C4-2B (cell line): ENCODE measurements around the gene RNF148.

Experiments
- CTCF ChIP-seq: fragments of 450-650 bp; conservative IDR thresholded peaks from 2 replicates; pipeline ENCODE4 v1.5.1; 2017; ENCODE audit warnings: mild to moderate bottlenecking
- ZFX ChIP-seq: fragments of 450-650 bp; IDR thresholded peaks from 2 replicates; pipeline ENCODE4 v1.6.1; 2017

DNA sequence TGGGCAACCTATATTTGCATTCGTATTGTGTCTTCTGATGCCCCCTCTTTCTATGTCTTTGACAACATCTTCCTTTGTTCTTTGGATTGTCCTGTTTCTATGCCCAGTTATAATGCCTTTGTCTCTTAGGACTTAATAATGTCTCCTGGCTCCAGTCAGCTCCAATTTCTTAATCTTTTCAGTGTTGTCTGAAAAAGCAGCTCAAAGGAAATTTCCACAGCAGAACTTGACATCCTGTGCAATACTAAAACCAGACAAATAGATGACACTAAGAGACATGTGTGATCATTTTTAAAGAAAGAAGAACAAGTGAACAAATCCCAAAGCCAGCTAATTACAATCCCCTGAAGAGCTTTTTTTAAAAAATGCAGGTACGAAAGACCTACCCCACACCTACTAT is 47.7 kb upstream of the RNF148 start:
- TF ChIP-seq CTCF (no peak), ZFX (no peak)
